OCI-LY1 (cell line): ENCODE measurements around the gene TMEM242.

ENCODE experiments used
- H2AFZ ChIP-seq: fragments of 200-600 bp; sonication (generic), shearing (Covaris generic); 2 replicates; pipeline ENCODE4 v1.6.0; 2014; ENCODE audit warnings: antibody characterized with exemption, mild to moderate bottlenecking, low read length
- H3F3A ChIP-seq: fragments of 200-600 bp; sonication (generic), shearing (Covaris generic); 2 replicates; pipeline ENCODE4 v1.6.0; 2014; ENCODE audit warnings: mild to moderate bottlenecking, antibody characterized with exemption, low read length, moderate library complexity; ENCODE audit not compliant: insufficient read depth
- H3K27ac ChIP-seq: fragments of 200-600 bp; sonication (generic); 2 replicates; pipeline ENCODE4 v1.5.1; 2014; ENCODE audit warnings: low read length, mixed run types, mild to moderate bottlenecking, low read depth; ENCODE audit not compliant: poor library complexity, severe bottlenecking
- H3K27me3 ChIP-seq: fragments of 200-600 bp; sonication (generic); 2 replicates; pipeline ENCODE4 v1.6.0; 2014; ENCODE audit warnings: antibody characterized with exemption, mild to moderate bottlenecking, low read length, moderate library complexity; ENCODE audit not compliant: insufficient read depth
- H3K36me3 ChIP-seq: fragments of 200-600 bp; sonication (generic); 2 replicates; pipeline ENCODE4 v1.6.1; 2014; ENCODE audit warnings: mild to moderate bottlenecking, antibody characterized with exemption, low read length, moderate library complexity, mixed read lengths; ENCODE audit not compliant: insufficient read depth
- H3K4me1 ChIP-seq: fragments of 200-600 bp; sonication (generic); 2 replicates; pipeline ENCODE4 v1.5.1; 2014; ENCODE audit warnings: mild to moderate bottlenecking, low read length, moderate library complexity; ENCODE audit not compliant: insufficient read depth, severe bottlenecking
- H3K4me2 ChIP-seq: fragments of 200-600 bp; sonication (generic), shearing (Covaris generic); 2 replicates; pipeline ENCODE4 v1.6.1; 2014; ENCODE audit warnings: low read length
- H3K4me3 ChIP-seq: fragments of 200-600 bp; sonication (generic); 2 replicates; pipeline ENCODE4 v1.5.1; 2014; ENCODE audit warnings: low read length, low read depth, mild to moderate bottlenecking, mixed read lengths; ENCODE audit not compliant: poor library complexity, severe bottlenecking
- H3K79me2 ChIP-seq: fragments of 200-600 bp; shearing (Covaris generic); 2 replicates; pipeline ENCODE4 v1.6.1; 2016; ENCODE audit warnings: mixed run types, low read length, mixed read lengths; ENCODE audit not compliant: insufficient read depth
- H3K9ac ChIP-seq: fragments of 200-600 bp; sonication (generic), shearing (Covaris generic); 2 replicates; pipeline ENCODE4 v1.6.1; 2014; ENCODE audit warnings: mild to moderate bottlenecking, low read length, mixed read lengths
- H3K9me2 ChIP-seq: fragments of 200-600 bp; sonication (generic), shearing (Covaris generic); 2 replicates; pipeline ENCODE4 v1.6.1; 2014; ENCODE audit warnings: low read depth, mild to moderate bottlenecking, low read length, mixed read lengths
- H3K9me3 ChIP-seq: fragments of 200-600 bp; shearing (Covaris generic); 2 replicates; pipeline ENCODE4 v1.6.1; 2014; ENCODE audit warnings: low read length, mixed read lengths
- H4K20me1 ChIP-seq: fragments of 200-600 bp; sonication (generic), shearing (Covaris generic); 2 replicates; pipeline ENCODE4 v1.6.0; 2016; ENCODE audit warnings: mild to moderate bottlenecking, low read length; ENCODE audit not compliant: insufficient read depth
- CTCF ChIP-seq: fragments of 200-600 bp; sonication (generic), shearing (Covaris generic); IDR thresholded peaks from 2 replicates; pipeline ENCODE4 v1.5.1; 2017; ENCODE audit warnings: mild to moderate bottlenecking, antibody characterized with exemption, low read length, moderate library complexity, mixed read lengths
- EZH2 ChIP-seq: fragments of 200-600 bp; sonication (generic), shearing (Covaris generic); IDR thresholded peaks from 2 replicates; pipeline ENCODE4 v1.8.0; 2017; ENCODE audit warnings: borderline replicate concordance, mixed run types, mild to moderate bottlenecking, antibody characterized with exemption, low read length, moderate library complexity, mixed read lengths

TMEM242 gene

DNA sequence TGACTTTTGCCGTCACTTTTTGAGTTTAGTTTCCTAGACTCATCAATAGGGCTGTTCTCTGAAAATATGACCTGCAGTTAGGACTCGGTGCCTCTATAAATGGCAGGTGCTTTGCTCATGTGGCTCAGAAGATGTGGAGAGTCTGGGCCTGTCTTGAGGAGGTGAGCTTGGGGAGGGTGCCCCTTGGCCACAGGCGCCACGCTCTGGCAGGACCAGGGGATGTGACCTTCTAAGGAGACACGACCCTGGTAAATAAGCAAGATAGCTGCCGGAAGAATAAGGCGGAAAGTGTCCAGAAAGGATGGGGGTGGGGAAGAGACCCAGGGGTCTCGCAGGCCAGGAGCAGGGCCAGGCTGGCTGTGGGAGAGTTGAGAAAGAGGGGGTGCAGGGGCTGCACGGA, 46.6 kb downstream of the TMEM242 start:
- Histone ChIP-seq H3K79me2 (no peaks in the 10 kb centered on the region), H3K4me2 (no peak overlapping the region), H3F3A (no peaks in the 10 kb centered on the region), H4K20me1 (no peaks in the 10 kb centered on the region), H3K4me3 (no peak overlapping the region), H3K9ac (no peak overlapping the region), H3K27ac (no peak overlapping the region), H2AFZ (no peak overlapping the region), H3K36me3 (no peaks in the 10 kb centered on the region), H3K4me1 (peaks cover 27% of the 10 kb centered on the region), H3K27me3 (no peaks in the 10 kb centered on the region; the same call in 1 of the 2 replicates), H3K9me2 (no peaks in the 10 kb centered on the region), H3K9me3 (no peaks in the 10 kb centered on the region)
- TF ChIP-seq CTCF, result no peak
- no peak for TF ChIP-seq EZH2

DNA sequence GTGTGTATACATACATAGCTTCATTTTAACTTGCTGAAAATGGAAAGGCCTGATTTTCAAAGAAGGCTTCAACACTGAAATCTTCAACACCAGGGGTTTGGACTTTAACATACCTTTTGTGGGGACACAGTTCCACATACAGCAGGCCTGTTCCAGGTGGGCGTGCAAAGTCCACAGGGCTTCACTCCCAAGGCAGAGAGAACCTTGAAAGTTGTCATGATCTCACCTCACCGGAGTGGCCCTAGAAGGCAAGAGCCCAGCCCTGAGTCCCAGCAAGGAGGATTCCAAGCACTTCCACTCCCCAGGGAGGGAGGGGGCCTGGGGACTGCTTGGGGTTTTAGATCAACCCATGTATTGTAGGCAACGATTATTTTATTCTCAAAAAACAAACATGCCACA, 47.2 kb downstream of the TMEM242 start:
- Histone ChIP-seq H3K79me2 (no peaks in the 10 kb centered on the region), H4K20me1 (no peaks in the 10 kb centered on the region), H3K4me1 (peaks cover 27% of the 10 kb centered on the region), H3K27ac (no peak overlapping the region), H3F3A (no peaks in the 10 kb centered on the region), H3K9me3 (no peaks in the 10 kb centered on the region), H3K36me3 (no peaks in the 10 kb centered on the region), H2AFZ (no peak overlapping the region), H3K9ac (no peak overlapping the region), H3K9me2 (no peaks in the 10 kb centered on the region), H3K27me3 (no peaks in the 10 kb centered on the region; the same call in 1 of the 2 replicates), H3K4me3 (no peak overlapping the region), H3K4me2 (no peak overlapping the region)
- TF ChIP-seq EZH2 (no peak), CTCF (no peak)

DNA sequence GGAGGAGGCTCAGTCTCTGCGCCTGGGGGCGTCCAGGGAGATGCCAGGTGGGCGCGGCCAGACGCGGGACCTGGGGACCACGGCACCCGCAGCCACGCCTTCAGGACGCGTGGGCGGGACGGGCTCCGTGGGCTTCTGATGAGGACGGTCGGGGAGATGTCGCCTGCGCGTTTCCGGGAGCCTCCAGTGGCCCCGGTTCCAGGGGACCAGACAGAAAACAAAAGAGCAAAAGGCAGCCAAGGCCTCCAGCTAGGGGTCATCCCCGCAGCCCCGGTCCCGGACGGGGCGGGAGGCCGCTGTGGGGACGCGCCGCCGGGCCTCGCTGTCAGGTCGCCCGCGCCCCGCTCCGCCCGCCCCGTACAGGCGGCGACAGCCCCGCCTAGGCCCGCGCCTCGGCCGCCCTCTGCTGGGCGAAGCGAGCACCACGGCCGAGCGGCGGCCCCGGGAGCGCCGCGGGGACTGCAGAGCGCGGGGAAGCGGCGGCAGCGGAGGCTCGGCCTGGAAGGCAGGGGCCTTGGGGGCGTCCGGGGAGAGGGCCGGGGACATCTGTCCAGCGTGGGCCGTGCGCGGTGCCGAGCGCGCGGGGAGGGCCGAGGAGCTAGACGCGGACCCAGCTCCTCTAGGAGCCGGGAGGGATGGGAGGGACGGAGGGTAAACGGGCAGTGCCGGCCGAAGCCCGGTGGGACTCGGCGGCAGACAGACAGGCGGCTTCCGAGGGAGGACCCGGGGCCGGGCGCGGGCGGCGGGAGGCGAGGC, 48.7 kb downstream of the TMEM242 start:
- no peaks in the 10 kb centered on the region for H3K9me2 ChIP-seq
- no peaks in the 10 kb centered on the region for H3K79me2 ChIP-seq
- peak overlapping the region; percentile 69 for H3K4me2 ChIP-seq
- no peaks in the 10 kb centered on the region for H3K9me3 ChIP-seq
- H3K9ac ChIP-seq, result peak overlapping the region; percentile 63
- no peaks in the 10 kb centered on the region for H4K20me1 ChIP-seq
- H3K36me3 ChIP-seq, result no peaks in the 10 kb centered on the region
- no peaks in the 10 kb centered on the region for H3F3A ChIP-seq
- peak overlapping the region; percentile 69 for H3K4me3 ChIP-seq
- H2AFZ ChIP-seq, result 0 out of 2 replicates have a peak overlapping the region, but pooled peaks have one; percentile 44
- H3K27me3 ChIP-seq, result no peaks in the 10 kb centered on the region; the same call in 1 of the 2 replicates
- TF ChIP-seq CTCF, result peak; percentile 41
- TF ChIP-seq EZH2, result no peak
- no peak overlapping the region for H3K27ac ChIP-seq
- peaks cover 27% of the 10 kb centered on the region for H3K4me1 ChIP-seq
